Measurements from ENCODE around the gene DYNC2I2.

DNA sequence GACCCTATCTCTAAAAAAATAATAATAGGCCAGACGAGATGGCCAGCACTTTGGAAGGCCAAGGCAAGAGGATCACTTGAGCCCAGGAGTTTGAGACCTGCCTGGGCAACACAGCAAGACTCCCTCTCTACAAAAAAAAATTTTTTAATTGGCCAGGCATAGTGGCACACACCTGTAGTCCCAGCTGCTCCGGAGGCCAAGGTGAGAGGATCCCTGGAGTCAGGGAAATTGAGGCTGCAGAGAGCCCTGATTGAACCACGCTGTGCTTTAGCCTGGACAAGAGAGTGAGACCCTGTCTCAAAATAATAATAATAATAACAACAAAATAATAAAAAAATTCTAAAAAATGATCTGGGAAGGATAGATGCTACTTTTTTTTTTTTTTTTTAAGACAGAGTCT, 1.1 kb upstream of the DYNC2I2 start:
- TF ChIP-seq, protein P1, sequence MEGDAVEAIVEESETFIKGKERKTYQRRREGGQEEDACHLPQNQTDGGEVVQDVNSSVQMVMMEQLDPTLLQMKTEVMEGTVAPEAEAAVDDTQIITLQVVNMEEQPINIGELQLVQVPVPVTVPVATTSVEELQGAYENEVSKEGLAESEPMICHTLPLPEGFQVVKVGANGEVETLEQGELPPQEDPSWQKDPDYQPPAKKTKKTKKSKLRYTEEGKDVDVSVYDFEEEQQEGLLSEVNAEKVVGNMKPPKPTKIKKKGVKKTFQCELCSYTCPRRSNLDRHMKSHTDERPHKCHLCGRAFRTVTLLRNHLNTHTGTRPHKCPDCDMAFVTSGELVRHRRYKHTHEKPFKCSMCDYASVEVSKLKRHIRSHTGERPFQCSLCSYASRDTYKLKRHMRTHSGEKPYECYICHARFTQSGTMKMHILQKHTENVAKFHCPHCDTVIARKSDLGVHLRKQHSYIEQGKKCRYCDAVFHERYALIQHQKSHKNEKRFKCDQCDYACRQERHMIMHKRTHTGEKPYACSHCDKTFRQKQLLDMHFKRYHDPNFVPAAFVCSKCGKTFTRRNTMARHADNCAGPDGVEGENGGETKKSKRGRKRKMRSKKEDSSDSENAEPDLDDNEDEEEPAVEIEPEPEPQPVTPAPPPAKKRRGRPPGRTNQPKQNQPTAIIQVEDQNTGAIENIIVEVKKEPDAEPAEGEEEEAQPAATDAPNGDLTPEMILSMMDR (IDR thresholded peaks at IDR 0.05; ENCODE audit: low read depth, low read length): no peak
- TF ChIP-seq, protein P2, sequence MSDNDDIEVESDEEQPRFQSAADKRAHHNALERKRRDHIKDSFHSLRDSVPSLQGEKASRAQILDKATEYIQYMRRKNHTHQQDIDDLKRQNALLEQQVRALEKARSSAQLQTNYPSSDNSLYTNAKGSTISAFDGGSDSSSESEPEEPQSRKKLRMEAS (IDR thresholded peaks at IDR 0.05; ENCODE audit: low read depth, low read length): no peak
- TF ChIP-seq POLR2A (IDR thresholded peaks at IDR 0.05; ENCODE audit: extremely low read depth, insufficient read length): no peak
- TF ChIP-seq MYC (IDR thresholded peaks at IDR 0.05; ENCODE audit: low read depth, low read length): no peak
